ENCODE data around the gene CCDC15.
"Not testable (repeated sequence)": the region's sequence is repeated elsewhere in the genome, so short reads cannot be mapped to it uniquely, and the experiment has no call there.

CCDC15 gene

GRCh38 chr11:125055107-125055715 lies 101.2 kb downstream of the CCDC15 start:
- H3K4me2 ChIP-seq (ENCODE audit: low read depth, low read length, poor library complexity, severe bottlenecking) = no peak overlapping the region
- TF ChIP-seq EZH2phosphoT487 (IDR thresholded peaks at IDR 0.05; ENCODE audit: borderline replicate concordance) = no peak
- TF ChIP-seq CTCF (conservative IDR thresholded peaks at IDR 0.05; ENCODE audit: low read length) = no peak
- no peaks in the 10 kb centered on the region for H3K9me2 ChIP-seq (replicated peaks; ENCODE audit: low read depth, low read length)
- no peak overlapping the region for H3K4me3 ChIP-seq (ENCODE audit: low read length, poor library complexity, severe bottlenecking)
- H3K9me3 ChIP-seq (ENCODE audit: insufficient read depth, low read depth, low read length) = no peaks in the 10 kb centered on the region
- H3K4me1 ChIP-seq (ENCODE audit: insufficient read depth, low read length, poor library complexity, severe bottlenecking) = no peaks in the 10 kb centered on the region
- no peaks in the 10 kb centered on the region for H3K36me3 ChIP-seq (ENCODE audit: insufficient read depth, low read length)
- H3K27me3 ChIP-seq (ENCODE audit: insufficient read depth, low read length, poor library complexity, severe bottlenecking) = no peaks in the 10 kb centered on the region
- no peaks in the 10 kb centered on the region for H4K20me1 ChIP-seq (ENCODE audit: insufficient read depth, low read length, poor library complexity, severe bottlenecking)
- no peaks in the 10 kb centered on the region for H3K79me2 ChIP-seq (ENCODE audit: insufficient read depth, low read length)
- H3K9ac ChIP-seq (ENCODE audit: low read depth, low read length, poor library complexity, severe bottlenecking) = no peak overlapping the region
- no peaks in the 10 kb centered on the region for H3F3A ChIP-seq (ENCODE audit: low read depth)
- H2AFZ ChIP-seq (ENCODE audit: low read length) = no peak overlapping the region

GRCh38 chr11:125056111-125056510 lies 102.1 kb downstream of the CCDC15 start:
- not testable (repeated sequence) for H3K9ac ChIP-seq (ENCODE audit: low read depth, low read length, poor library complexity, severe bottlenecking); H3K9me3 ChIP-seq (ENCODE audit: insufficient read depth, low read depth, low read length); H3K79me2 ChIP-seq (ENCODE audit: insufficient read depth, low read length); H3K4me1 ChIP-seq (ENCODE audit: insufficient read depth, low read length, poor library complexity, severe bottlenecking); H3K4me2 ChIP-seq (ENCODE audit: low read depth, low read length, poor library complexity, severe bottlenecking); H2AFZ ChIP-seq (ENCODE audit: low read length); H3K27me3 ChIP-seq (ENCODE audit: insufficient read depth, low read length, poor library complexity, severe bottlenecking); H3K4me3 ChIP-seq (ENCODE audit: low read length, poor library complexity, severe bottlenecking); H3F3A ChIP-seq (ENCODE audit: low read depth); H4K20me1 ChIP-seq (ENCODE audit: insufficient read depth, low read length, poor library complexity, severe bottlenecking); H3K9me2 ChIP-seq (replicated peaks; ENCODE audit: low read depth, low read length); H3K36me3 ChIP-seq (ENCODE audit: insufficient read depth, low read length)

DNA sequence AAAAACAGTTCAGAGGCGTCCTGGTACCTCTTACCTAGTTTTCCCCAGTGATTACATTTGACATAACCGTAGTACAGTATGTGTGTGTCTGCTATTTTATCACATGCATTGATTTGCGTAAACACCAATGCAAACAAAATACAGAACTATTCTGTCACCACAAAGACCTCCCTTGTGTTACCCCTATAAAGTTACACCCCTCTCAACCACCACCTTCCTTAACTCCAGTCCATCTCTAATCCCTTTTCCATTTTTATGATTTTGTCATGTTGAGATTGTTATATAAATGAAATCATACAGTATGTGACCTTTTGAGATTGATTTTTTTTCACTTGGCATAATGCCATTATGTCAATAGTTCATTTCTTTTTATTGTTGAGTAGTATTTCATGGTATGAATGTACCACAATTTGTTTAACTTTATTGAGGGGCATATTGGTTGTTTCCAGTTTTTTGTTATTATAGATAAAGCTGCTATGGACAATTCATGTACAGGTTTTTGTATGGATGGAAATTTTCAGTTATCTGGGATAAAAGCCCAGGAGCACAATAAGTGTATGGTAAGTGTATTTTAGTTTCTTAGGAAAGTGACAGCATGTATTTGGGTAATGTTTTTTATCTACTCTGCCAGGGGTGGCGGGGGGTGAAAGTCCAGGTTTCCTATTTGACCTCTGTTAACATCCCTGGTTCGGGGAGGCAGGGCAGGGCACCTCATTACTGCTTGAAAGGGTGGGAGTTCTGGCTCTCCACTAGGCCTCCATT lies 103.1 kb downstream of the CCDC15 start:
- Histone ChIP-seq H3K79me2 (ENCODE audit: insufficient read depth, low read length) (no peaks in the 10 kb centered on the region), H3K27me3 (ENCODE audit: insufficient read depth, low read length, poor library complexity, severe bottlenecking) (no peaks in the 10 kb centered on the region), H3K4me2 (ENCODE audit: low read depth, low read length, poor library complexity, severe bottlenecking) (no peak overlapping the region), H3K9ac (ENCODE audit: low read depth, low read length, poor library complexity, severe bottlenecking) (no peak overlapping the region), H4K20me1 (ENCODE audit: insufficient read depth, low read length, poor library complexity, severe bottlenecking) (no peaks in the 10 kb centered on the region), H3K36me3 (ENCODE audit: insufficient read depth, low read length) (no peaks in the 10 kb centered on the region), H3K9me2 (replicated peaks; ENCODE audit: low read depth, low read length) (no peaks in the 10 kb centered on the region), H2AFZ (ENCODE audit: low read length) (no peak overlapping the region), H3F3A (ENCODE audit: low read depth) (no peaks in the 10 kb centered on the region), H3K4me1 (ENCODE audit: insufficient read depth, low read length, poor library complexity, severe bottlenecking) (no peaks in the 10 kb centered on the region), H3K4me3 (ENCODE audit: low read length, poor library complexity, severe bottlenecking) (no peak overlapping the region), H3K9me3 (ENCODE audit: insufficient read depth, low read depth, low read length) (no peaks in the 10 kb centered on the region)
- TF ChIP-seq EZH2phosphoT487 (IDR thresholded peaks at IDR 0.05; ENCODE audit: borderline replicate concordance) = no peak
- TF ChIP-seq CTCF (conservative IDR thresholded peaks at IDR 0.05; ENCODE audit: low read length) = no peak

DNA sequence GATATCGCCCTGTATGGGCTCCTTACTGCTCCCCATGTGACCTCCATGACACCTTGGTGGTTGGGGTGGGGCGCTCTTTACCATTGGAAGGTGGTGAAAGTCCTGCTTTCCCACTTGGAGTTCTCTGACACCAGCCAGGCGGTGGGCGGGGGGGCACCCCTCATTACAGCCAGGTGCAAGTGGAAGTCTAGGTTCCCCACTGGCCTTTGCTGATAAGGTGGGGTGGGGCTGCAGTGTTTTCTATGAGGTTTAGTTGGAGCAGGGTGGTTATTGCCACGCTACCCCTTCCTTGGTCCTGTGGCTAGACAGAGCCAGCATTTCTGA lies 103.7 kb downstream of the CCDC15 start:
- no peaks in the 10 kb centered on the region for H3K36me3 ChIP-seq (ENCODE audit: insufficient read depth, low read length)
- no peaks in the 10 kb centered on the region for H3F3A ChIP-seq (ENCODE audit: low read depth)
- no peaks in the 10 kb centered on the region for H3K9me3 ChIP-seq (ENCODE audit: insufficient read depth, low read depth, low read length)
- H3K4me3 ChIP-seq (ENCODE audit: low read length, poor library complexity, severe bottlenecking) = no peak overlapping the region
- no peak overlapping the region for H3K4me2 ChIP-seq (ENCODE audit: low read depth, low read length, poor library complexity, severe bottlenecking)
- H3K79me2 ChIP-seq (ENCODE audit: insufficient read depth, low read length) = no peaks in the 10 kb centered on the region
- H2AFZ ChIP-seq (ENCODE audit: low read length) = no peak overlapping the region
- H4K20me1 ChIP-seq (ENCODE audit: insufficient read depth, low read length, poor library complexity, severe bottlenecking) = no peaks in the 10 kb centered on the region
- no peaks in the 10 kb centered on the region for H3K27me3 ChIP-seq (ENCODE audit: insufficient read depth, low read length, poor library complexity, severe bottlenecking)
- no peak for TF ChIP-seq EZH2phosphoT487 (IDR thresholded peaks at IDR 0.05; ENCODE audit: borderline replicate concordance)
- TF ChIP-seq CTCF (conservative IDR thresholded peaks at IDR 0.05; ENCODE audit: low read length) = no peak
- H3K9me2 ChIP-seq (replicated peaks; ENCODE audit: low read depth, low read length) = no peaks in the 10 kb centered on the region
- H3K4me1 ChIP-seq (ENCODE audit: insufficient read depth, low read length, poor library complexity, severe bottlenecking) = no peaks in the 10 kb centered on the region
- H3K9ac ChIP-seq (ENCODE audit: low read depth, low read length, poor library complexity, severe bottlenecking) = no peak overlapping the region

All from Loucy (cell line).